HL-60 (cell line): ENCODE measurements around the gene RELN.

Source experiments
- DNase-seq, 2 experiments: peaks; one replicate each; pipeline ENCODE4 v3.0.0-alpha.2; 2010 to 2020; ENCODE audit warnings: low read depth in 1 of 2, low spot score in 1 of 2
- H3K27ac ChIP-seq: fragments of 250-450 bp; sonication (Bioruptor Pico); replicated peaks from 2 replicates; pipeline ENCODE4 v1.5.1; 2020; ENCODE audit warnings: mild to moderate bottlenecking, moderate library complexity
- H3K27me3 ChIP-seq: fragments of 250-450 bp; sonication (Bioruptor Pico); 2 replicates; pipeline ENCODE4 v1.5.1; 2021; ENCODE audit warnings: mild to moderate bottlenecking, moderate library complexity; ENCODE audit not compliant: insufficient read depth, poor library complexity, severe bottlenecking
- H3K4me3 ChIP-seq: replicated peaks from 2 replicates; pipeline ENCODE4 v1.5.1; 2011; ENCODE audit warnings: mild to moderate bottlenecking, control low read depth, low read length; ENCODE audit not compliant: insufficient read depth
- GABPA ChIP-seq: IDR thresholded peaks from 2 replicates; pipeline ENCODE4 v1.6.1; 2012; ENCODE audit warnings: low read depth
- POLR2AphosphoS5 ChIP-seq: IDR thresholded peaks from 2 replicates; pipeline ENCODE4 v1.6.1; 2012; ENCODE audit warnings: low read depth
- REST ChIP-seq: IDR thresholded peaks from 2 replicates; pipeline ENCODE4 v1.6.1; 2012; ENCODE audit warnings: low read depth; ENCODE audit not compliant: insufficient replicate concordance
- SPI1 ChIP-seq: IDR thresholded peaks from 2 replicates; pipeline ENCODE4 v1.6.1; 2012; ENCODE audit warnings: low read depth, mild to moderate bottlenecking, borderline replicate concordance
- TF ChIP-seq, protein P1 (sequence below): IDR thresholded peaks from one replicate; pipeline ENCODE4 v1.5.1; 2011; ENCODE audit warnings: low read length, control low read depth, inconsistent platforms; ENCODE audit not compliant: insufficient read depth

The RELN gene

DNA sequence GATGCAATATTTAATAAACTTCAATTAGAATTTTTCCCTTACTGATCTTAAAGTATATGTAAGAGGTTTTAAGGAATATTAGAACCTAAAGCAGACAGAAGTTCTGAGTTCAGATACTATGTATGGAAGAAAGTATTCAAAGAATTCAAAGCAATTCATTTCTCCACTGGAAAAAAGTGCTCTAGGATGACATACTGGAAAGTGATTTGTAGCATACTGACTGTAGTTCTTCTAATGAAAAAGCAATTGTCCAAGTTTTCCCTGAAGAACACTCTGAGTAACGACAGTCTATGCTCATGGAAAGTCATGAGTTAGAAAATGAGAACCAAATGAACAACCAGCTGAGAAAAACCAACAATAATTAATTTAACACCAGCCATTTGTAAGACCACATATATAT lies 362.7 kb downstream of the RELN start:
- no peaks in the 10 kb centered on the region for H3K27me3 ChIP-seq
- H3K27ac ChIP-seq, result no peak overlapping the region
- no peak overlapping the region for H3K4me3 ChIP-seq
- no peak for TF ChIP-seq GABPA
- no peak for TF ChIP-seq POLR2AphosphoS5
- TF ChIP-seq REST, result no peak
- no peak for TF ChIP-seq SPI1
- TF ChIP-seq, protein P1, sequence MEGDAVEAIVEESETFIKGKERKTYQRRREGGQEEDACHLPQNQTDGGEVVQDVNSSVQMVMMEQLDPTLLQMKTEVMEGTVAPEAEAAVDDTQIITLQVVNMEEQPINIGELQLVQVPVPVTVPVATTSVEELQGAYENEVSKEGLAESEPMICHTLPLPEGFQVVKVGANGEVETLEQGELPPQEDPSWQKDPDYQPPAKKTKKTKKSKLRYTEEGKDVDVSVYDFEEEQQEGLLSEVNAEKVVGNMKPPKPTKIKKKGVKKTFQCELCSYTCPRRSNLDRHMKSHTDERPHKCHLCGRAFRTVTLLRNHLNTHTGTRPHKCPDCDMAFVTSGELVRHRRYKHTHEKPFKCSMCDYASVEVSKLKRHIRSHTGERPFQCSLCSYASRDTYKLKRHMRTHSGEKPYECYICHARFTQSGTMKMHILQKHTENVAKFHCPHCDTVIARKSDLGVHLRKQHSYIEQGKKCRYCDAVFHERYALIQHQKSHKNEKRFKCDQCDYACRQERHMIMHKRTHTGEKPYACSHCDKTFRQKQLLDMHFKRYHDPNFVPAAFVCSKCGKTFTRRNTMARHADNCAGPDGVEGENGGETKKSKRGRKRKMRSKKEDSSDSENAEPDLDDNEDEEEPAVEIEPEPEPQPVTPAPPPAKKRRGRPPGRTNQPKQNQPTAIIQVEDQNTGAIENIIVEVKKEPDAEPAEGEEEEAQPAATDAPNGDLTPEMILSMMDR, result no peak
- DNase-seq, result no peak

GRCh38 chr7:103622274-103622673 lies 367.2 kb downstream of the RELN start:
- no peak overlapping the region for H3K4me3 ChIP-seq
- no peak overlapping the region for H3K27ac ChIP-seq
- no peak for DNase-seq
- peaks cover 3% of the 10 kb centered on the region for H3K27me3 ChIP-seq
- TF ChIP-seq SPI1 (no peak), POLR2AphosphoS5 (no peak), GABPA (no peak), REST (no peak)
- TF ChIP-seq, protein P1, result no peak

GRCh38 chr7:103613655-103614642 lies 375.5 kb downstream of the RELN start:
- TF ChIP-seq, protein P1, result no peak
- TF ChIP-seq REST (no peak), SPI1 (no peak), GABPA (no peak), POLR2AphosphoS5 (no peak)
- no peak for DNase-seq
- H3K4me3 ChIP-seq, result no peak overlapping the region
- H3K27me3 ChIP-seq, result peaks cover 5% of the 10 kb centered on the region
- no peak overlapping the region for H3K27ac ChIP-seq
